GM12878 (cell line): ENCODE results near the gene OR10H4. TPM values are rescaled to one million over a fixed set of nuclear protein-coding genes. Genes with fewer than 3 reads are reported as not detected.

ENCODE experiments used
- ATAC-seq: fragments of 200-7000 bp; cut with Tn5 transposase; 3 replicates; pipeline ENCODE4 v1.9.1; 2020; ENCODE audit warnings: mild to moderate bottlenecking, moderate library complexity
- BruUV-seq: library from RNA; stranded (reverse); fragments of 400-500 nt; replicated peaks from 2 replicates; lab custom pipeline; 2021; lab: Mats Ljungman, UMichigan
- CTCF ChIA-PET: fragments of 300-600 bp; sonication (Branson Sonifier 250); formaldehyde crosslinking; extraction: SDS; loops from one replicate; lab custom pipeline; 2021; ENCODE audit warnings: inconsistent platforms; lab: Yijun Ruan, JAX
- POLR2A ChIA-PET: fragments of 350-600 bp; formaldehyde crosslinking; extraction: SDS; loops from one replicate; lab custom pipeline; 2021; ENCODE audit warnings: inconsistent platforms; lab: Charles Lee
- RAD21 ChIA-PET: fragments of 300-600 bp; sonication (Branson Sonifier 250); formaldehyde crosslinking; loops from one replicate; lab custom pipeline; 2023; ENCODE audit warnings: antibody characterized with exemption; ENCODE audit not compliant: unreplicated experiment; lab: Charles Lee
- SMC1A ChIA-PET: fragments of 300-600 bp; sonication (Branson Sonifier 250); formaldehyde crosslinking; loops from one replicate; lab custom pipeline; 2023; ENCODE audit not compliant: unreplicated experiment, uncharacterized antibody; lab: Charles Lee
- DNase-seq: peaks from one replicate; pipeline ENCODE4 v3.0.0-alpha.2; 2011; ENCODE audit warnings: low read depth, low spot score
- FAIRE-seq: peaks from 3 replicates; lab custom pipeline; 2011; peaks lifted over from hg19 to GRCh38; lab: Jason Lieb, UNC
- H2AFZ ChIP-seq: 2 replicates; pipeline ENCODE4 v1.6.0; 2011; ENCODE audit warnings: low read depth, low read length, control low read depth; ENCODE audit not compliant: control insufficient read depth
- H3K27ac ChIP-seq: 2 replicates; pipeline ENCODE4 v1.5.1; 2011; ENCODE audit warnings: control low read depth; ENCODE audit not compliant: control insufficient read depth, insufficient read depth
- H3K27me3 ChIP-seq, 2 experiments: replicated peaks in 1 of 2; 2 replicates each; pipeline versions ENCODE4 v1.6.0 to v1.6.1; 2011; ENCODE audit warnings: low read length in 1 of 2; ENCODE audit not compliant: control insufficient read depth in 2 of 2, insufficient read depth in 2 of 2
- H3K36me3 ChIP-seq, 2 experiments: 2 replicates each; pipeline ENCODE4 v1.5.1; 2011; ENCODE audit warnings: low read length in 1 of 2; ENCODE audit not compliant: control insufficient read depth in 2 of 2, insufficient read depth in 2 of 2
- H3K4me1 ChIP-seq: 2 replicates; pipeline ENCODE4 v1.6.1; 2011; ENCODE audit warnings: mild to moderate bottlenecking, low read length, moderate library complexity, mixed read lengths; ENCODE audit not compliant: control insufficient read depth, insufficient read depth
- H3K4me2 ChIP-seq: 2 replicates; pipeline ENCODE4 v1.6.0; 2011; ENCODE audit warnings: control low read depth; ENCODE audit not compliant: control insufficient read depth, insufficient read depth
- H3K4me3 ChIP-seq: fragments of 200-600 bp; sonication (generic); 2 replicates; pipeline ENCODE4 v1.5.1; 2016
- H3K79me2 ChIP-seq: 2 replicates; pipeline ENCODE4 v1.6.0; 2011; ENCODE audit warnings: low read length; ENCODE audit not compliant: control insufficient read depth, insufficient read depth
- H3K9ac ChIP-seq: 2 replicates; pipeline ENCODE4 v1.8.0; 2011; ENCODE audit warnings: low read length, control low read depth, mixed read lengths; ENCODE audit not compliant: control insufficient read depth, insufficient read depth
- H3K9me3 ChIP-seq: replicated peaks from 3 replicates; pipeline ENCODE4 v1.5.1; 2011; ENCODE audit warnings: mild to moderate bottlenecking, low read length; ENCODE audit not compliant: control insufficient read depth, insufficient read depth
- H4K20me1 ChIP-seq: 2 replicates; pipeline ENCODE4 v1.6.0; 2011; ENCODE audit not compliant: control insufficient read depth, insufficient read depth
- LARP7 ChIP-seq: fragments of 450-650 bp; IDR thresholded peaks from 2 replicates; pipeline ENCODE4 v1.6.1; 2017; ENCODE audit warnings: mild to moderate bottlenecking
- NR2F1 ChIP-seq: fragments of 450-650 bp; conservative IDR thresholded peaks from 2 replicates; pipeline ENCODE4 v1.6.1; 2017; ENCODE audit warnings: mild to moderate bottlenecking
- SMAD1 ChIP-seq: fragments of 450-650 bp; IDR thresholded peaks from 2 replicates; pipeline ENCODE4 v1.6.1; 2018; ENCODE audit warnings: mild to moderate bottlenecking, low read depth; ENCODE audit not compliant: partially characterized antibody
- SREBF2 ChIP-seq: IDR thresholded peaks from 2 replicates; pipeline ENCODE4 v1.6.1; 2012; ENCODE audit warnings: mild to moderate bottlenecking, low read length
- STAT3 ChIP-seq: IDR thresholded peaks from 2 replicates; pipeline ENCODE4 v1.6.1; 2011; ENCODE audit warnings: low read depth, low read length, improper control_type of control experiment
- TCF12 ChIP-seq: IDR thresholded peaks from 2 replicates; pipeline ENCODE4 v1.6.1; 2011; ENCODE audit warnings: low read depth, mild to moderate bottlenecking, low read length
- TCF7 ChIP-seq: IDR thresholded peaks from 2 replicates; pipeline ENCODE4 v1.6.1; 2014; ENCODE audit warnings: antibody characterized with exemption, borderline replicate concordance
- ZBTB40 ChIP-seq: fragments of 450-650 bp; IDR thresholded peaks from 2 replicates; pipeline ENCODE4 v1.6.1; 2016; ENCODE audit warnings: mild to moderate bottlenecking, moderate library complexity, borderline replicate concordance
- WGBS: methylation state at CpG from one replicate; pipeline ENCODE4 v1.1.6; 2016; ENCODE audit warnings: low lambda C conversion rate; ENCODE audit not compliant: insufficient replicate concordance, insufficient coverage; ENCODE audit errors: missing lambda C conversion rate; 5-methylcytosine and 5-hydroxymethylcytosine counted together
- in situ Hi-C: fragments of 300-500 bp; cut with MboI; formaldehyde crosslinking; loops from 9 replicates; pipeline ENCODE4 v1.14.3; 2018; ENCODE audit warnings: mixed read lengths
- intact Hi-C: fragments of 100-400 bp; cut with micrococcal nuclease; formaldehyde crosslinking; loops from one replicate; pipeline ENCODE4 v1.14.2; 2022; ENCODE audit not compliant: unreplicated experiment
- polyA plus RNA-seq, 11 experiments: library from polyadenylated mRNA; depleted of rRNA in 4 of 11; unstranded in 6 of 11; stranded (reverse) in 5 of 11; fragments of >200 nt; fragmentation: Nextera tagmentation in 4 of 11; fragmentation: Illumina TruSeq in 1 of 11; extraction: Ambion mirVana in 4 of 11; extraction: Trizol in 1 of 11; gene quantifications; 1 replicate in 1 of 11; 2 replicates in 10 of 11; pipeline versions ENCODE4 v1.2.1 to v1.2.3, GENCODE V29; 2011 to 2016; ENCODE audit warnings: inconsistent platforms in 2 of 11, missing spikeins in 2 of 11, low read depth in 1 of 11
- total RNA-seq, 4 experiments: library from RNA; depleted of rRNA in 3 of 4; stranded (reverse); fragments of >200 nt in 3 of 4; fragmentation: Illumina TruSeq in 1 of 4; extraction: Trizol in 1 of 4; gene quantifications; 2 replicates each; pipeline versions ENCODE4 v1.2.1 to v1.2.3, GENCODE V29; 2013 to 2021
- TF ChIP-seq, protein P1 (sequence below): fragments of 450-650 bp; IDR thresholded peaks from 2 replicates; pipeline ENCODE4 v1.6.1; 2017; ENCODE audit warnings: low read depth, mild to moderate bottlenecking, moderate library complexity

Gene OR10H4
- total and polyA plus RNA-seq, 10 of the 15 experiments (the other 5 are each of a cell fraction or from before 2014, with no cell fraction given) = not detected

DNA sequence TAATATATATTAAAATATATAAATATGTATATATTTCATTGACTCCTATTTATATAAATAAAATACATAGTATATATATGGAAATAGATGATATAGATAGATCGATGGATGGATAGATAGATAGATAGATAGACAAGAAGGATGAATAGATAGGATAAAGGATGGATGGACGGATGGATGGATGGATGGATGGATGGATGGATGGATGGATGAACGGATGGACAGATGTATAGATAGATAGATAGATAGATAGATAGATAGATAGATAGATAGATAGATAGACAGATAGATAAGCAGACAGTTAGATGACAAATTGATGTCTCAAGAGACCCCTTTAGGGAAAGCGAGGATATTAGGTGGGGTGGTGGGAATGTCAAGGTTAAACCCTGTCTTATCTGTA, 29.6 kb upstream of the OR10H4 start:
- DNase-seq = no peak
- in situ Hi-C loops = no loop called here
- Histone ChIP-seq H3K27ac (no peak overlapping the region), H3K9ac (no peak overlapping the region), H3K9me3 (no peaks in the 10 kb centered on the region), H3K4me3 (no peak overlapping the region), H3K36me3 (no peaks in the 10 kb centered on the region), H2AFZ (no peak overlapping the region)
- ChIA-PET SMC1A (no interaction called here), RAD21 (no interaction called here), POLR2A (no interaction called here)
- BruUV-seq = no TSS peak
- WGBS = 0% methylated on average over 4 of the region's 4 CpGs
- intact Hi-C loops = no loop called here
- TF ChIP-seq TCF7 = no peak
- no peak for TF ChIP-seq LARP7
- no peak for TF ChIP-seq ZBTB40
- no peak for TF ChIP-seq SREBF2
- TF ChIP-seq STAT3 = no peak
- TF ChIP-seq NR2F1 = no peak
- TF ChIP-seq SMAD1 = no peak
- TF ChIP-seq, protein P1, sequence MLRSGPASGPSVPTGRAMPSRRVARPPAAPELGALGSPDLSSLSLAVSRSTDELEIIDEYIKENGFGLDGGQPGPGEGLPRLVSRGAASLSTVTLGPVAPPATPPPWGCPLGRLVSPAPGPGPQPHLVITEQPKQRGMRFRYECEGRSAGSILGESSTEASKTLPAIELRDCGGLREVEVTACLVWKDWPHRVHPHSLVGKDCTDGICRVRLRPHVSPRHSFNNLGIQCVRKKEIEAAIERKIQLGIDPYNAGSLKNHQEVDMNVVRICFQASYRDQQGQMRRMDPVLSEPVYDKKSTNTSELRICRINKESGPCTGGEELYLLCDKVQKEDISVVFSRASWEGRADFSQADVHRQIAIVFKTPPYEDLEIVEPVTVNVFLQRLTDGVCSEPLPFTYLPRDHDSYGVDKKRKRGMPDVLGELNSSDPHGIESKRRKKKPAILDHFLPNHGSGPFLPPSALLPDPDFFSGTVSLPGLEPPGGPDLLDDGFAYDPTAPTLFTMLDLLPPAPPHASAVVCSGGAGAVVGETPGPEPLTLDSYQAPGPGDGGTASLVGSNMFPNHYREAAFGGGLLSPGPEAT = no peak
- no peak for TF ChIP-seq TCF12
- TF ChIP-seq, all 136 proteins: peak for 0
- Histone ChIP-seq H3K79me2 (no peaks in the 10 kb centered on the region), H3K27me3 (no peaks in the 10 kb centered on the region; a peak in 1 of 4 replicates), H3K4me2 (no peak overlapping the region), H3K4me1 (no peaks in the 10 kb centered on the region), H4K20me1 (no peaks in the 10 kb centered on the region)
- CTCF ChIA-PET = no interaction called here
- ATAC-seq (no peak), FAIRE-seq (no peak)
